Fibroblast of skin of left quadriceps (primary cell): ENCODE results near the gene OR4K14.
"Not testable (repeated sequence)": the region's sequence is repeated elsewhere in the genome, so short reads cannot be mapped to it uniquely, and the experiment has no call there.

Experiments
- DNase-seq, 2 experiments: peaks; one replicate each; pipeline ENCODE4 v3.0.0-alpha.2; 2013; ENCODE audit warnings: low read depth in 2 of 2

Gene OR4K14, protein sequence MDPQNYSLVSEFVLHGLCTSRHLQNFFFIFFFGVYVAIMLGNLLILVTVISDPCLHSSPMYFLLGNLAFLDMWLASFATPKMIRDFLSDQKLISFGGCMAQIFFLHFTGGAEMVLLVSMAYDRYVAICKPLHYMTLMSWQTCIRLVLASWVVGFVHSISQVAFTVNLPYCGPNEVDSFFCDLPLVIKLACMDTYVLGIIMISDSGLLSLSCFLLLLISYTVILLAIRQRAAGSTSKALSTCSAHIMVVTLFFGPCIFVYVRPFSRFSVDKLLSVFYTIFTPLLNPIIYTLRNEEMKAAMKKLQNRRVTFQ

DNA sequence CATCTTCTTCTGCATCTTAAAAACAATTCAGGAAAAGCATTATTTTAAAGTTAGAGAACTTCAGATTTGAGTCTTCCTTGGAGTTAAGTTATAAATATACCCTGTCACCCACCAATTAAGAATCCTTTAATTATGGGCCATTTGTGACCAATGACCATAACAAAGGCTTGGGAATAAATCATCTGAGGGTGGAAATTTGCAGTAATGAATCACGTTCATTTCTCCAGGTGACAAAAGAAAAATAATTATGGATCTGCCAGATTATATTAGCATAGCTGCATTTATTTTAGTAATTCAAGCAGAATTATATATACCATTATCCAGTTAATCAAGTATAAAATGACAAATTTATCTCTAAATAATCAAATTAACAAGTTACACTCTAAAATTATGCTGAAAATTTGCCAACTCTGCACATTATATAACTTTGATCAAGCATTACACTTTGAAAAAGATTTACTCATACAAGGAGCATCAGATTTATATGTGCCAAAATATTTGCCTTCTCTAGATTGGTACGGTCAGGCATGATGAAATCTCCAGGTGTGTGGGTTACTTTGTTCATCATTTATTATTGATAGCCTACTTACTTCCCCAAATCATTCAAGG, at the start of gene OR4K14:
OR4K14 (minus strand) TSS at position 51 of the 609 bp plus-strand sequence. CDS start 4,114 bp downstream, outside the sequence.
- no peak for DNase-seq

DNA sequence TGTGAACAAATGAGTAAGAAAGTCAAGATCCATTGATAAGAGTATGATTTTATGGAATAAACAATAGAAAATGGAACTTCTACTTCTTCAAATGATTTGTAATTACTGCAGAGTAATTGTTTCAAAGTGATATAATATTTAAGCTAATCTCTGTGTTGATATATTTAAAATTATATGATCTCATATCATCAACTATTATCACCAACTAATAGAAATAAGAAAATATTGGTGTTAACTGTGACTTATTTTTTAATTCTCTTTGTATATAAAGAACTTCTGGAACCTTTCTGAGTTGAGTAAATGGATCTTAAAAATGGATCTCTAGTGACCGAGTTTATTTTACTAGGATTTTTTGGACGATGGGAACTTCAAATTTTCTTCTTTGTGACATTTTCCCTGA, 40.6 kb upstream of the OR4K14 start, which contains the start of gene OR4L1:
OR4L1 (plus strand) TSS at position 301 of the 400 bp plus-strand sequence; CDS start at position 301, 0 bp downstream.
- DNase-seq = no peak

DNA sequence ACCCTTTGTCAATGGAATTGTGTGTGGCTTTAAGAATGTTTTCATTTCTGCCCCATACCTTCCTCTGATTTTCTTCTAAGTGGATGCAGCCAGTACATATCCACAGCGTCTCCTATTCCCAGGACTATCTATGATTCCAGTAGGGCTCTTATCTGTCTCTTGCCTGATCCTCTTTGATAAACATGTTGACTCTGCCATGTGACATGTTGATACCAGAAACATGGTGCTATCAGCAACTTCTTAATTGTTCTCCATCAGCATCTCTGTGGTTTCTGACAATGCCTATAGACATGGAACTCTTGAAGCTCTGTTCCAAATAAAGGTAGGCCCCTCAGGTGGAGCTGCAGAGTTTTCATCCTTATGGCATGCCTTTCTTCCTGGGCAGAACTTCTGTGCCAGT, 29.1 kb upstream of the OR4K14 start:
- DNase-seq = no peak

DNA sequence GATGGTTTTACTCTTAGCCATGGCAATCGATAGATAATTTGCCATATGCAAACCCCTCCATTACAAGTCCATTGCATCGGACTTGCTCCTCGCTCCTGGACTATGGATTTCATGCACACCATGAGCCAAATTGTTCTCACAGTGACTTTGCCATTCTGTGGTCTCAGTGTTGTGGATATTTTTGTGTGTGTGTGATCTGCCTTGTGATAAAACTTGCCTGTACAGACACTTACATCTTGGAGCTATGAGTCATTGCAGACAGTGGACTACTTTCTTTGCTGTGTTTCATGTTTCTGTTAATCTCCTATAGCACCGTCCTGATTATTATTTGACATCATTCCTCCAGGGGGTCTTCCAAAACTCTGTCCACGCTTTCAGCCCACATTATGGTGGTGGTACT, 25.1 kb upstream of the OR4K14 start:
- DNase-seq = no peak

DNA sequence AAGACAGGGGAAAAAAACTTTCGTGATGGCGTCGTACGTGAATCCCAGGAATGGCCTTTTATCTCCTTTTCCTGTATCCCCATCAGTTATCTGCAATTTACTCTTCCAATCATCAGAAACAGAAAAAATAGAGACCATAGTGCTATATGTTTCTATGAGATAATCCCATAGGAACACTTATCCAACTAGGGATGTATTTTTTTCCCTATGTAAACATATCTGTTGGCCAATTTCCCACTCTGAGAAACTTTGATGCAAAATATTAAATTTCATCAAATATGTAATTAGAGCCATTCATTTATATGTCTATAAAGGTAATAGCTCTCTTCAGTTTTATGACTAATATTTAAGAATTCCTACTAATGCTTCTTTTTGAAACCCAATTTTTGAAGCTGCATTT, 16.8 kb upstream of the OR4K14 start, which contains the start of gene OR4K13:
OR4K13 (minus strand) TSS at position 101 of the 400 bp plus-strand sequence. CDS start 1,280 bp downstream, outside the sequence.
- no peak for DNase-seq

DNA sequence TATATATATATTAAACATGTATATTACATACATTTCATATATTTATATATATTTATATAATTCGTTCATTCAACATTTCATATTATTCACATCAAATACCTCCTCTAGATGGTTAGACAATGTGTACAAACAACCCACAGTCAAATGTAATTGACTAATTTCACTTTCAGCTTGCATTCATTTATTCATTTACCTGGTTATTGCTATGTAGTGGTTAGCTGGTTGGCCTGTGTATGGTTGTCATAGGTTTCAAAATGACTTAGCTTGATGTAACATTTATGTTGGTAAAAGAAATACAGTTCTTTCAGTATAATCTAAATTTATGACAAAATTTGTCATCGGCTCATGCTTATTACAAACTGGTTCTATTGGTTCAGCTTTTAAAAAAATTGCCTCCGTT, 16.3 kb upstream of the OR4K14 start:
- DNase-seq = no peak

DNA sequence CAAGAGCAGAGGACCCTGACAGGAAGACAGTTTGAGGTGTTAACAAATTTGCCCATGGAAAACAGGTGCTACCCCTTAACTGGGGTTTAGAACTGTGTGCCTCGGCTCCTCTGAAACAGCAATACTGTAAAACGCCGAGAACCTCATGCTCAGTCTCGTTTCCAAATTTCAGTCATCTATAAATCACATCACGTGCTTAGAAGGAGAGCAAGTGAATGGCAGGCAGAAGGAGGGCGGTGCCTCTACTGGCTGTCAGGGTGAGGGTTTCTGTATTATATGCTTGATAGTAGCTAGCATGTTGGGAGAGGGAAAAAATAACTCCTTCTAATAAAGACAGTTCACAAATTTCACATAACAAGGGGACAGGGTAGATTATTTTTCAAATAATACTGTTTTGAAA, 12.0 kb upstream of the OR4K14 start:
- no peak for DNase-seq

DNA sequence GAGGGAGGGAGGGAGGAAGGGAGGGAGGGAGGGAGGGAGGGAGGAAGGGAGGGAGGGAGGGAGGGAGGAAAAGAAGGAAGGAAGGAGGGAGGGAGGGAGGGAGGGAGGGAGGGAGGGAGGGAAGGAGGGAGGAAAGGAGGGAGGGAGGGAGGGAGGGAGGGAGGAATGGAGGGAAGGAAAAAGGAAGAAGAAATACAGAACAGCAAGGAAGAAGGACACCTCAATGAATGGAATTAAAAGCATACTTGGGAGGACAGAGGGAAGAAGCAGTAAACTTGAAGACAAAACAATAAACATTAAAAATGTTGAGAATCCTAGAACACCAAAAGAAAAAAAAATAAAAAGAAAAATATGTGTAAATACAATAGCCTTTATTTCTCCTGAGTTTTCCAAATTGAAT, 11.0 kb downstream of the OR4K14 start:
- DNase-seq = no peak

DNA sequence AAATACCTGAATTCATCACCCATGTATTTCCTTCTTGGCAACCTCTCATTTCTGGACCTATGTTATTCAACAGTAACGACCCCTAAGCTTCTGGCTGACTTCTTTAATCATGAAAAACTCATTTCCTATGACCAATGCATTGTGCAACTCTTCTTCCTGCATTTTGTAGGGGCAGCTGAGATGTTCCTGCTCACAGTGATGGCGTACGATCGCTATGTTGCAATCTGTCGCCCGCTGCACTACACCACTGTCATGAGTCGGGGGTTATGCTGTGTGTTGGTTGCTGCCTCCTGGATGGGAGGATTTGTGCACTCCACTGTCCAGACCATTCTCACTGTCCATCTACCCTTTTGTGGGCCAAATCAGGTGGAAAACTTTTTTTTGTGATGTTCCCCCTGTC, 16.8 kb downstream of the OR4K14 start:
- no peak for DNase-seq

DNA sequence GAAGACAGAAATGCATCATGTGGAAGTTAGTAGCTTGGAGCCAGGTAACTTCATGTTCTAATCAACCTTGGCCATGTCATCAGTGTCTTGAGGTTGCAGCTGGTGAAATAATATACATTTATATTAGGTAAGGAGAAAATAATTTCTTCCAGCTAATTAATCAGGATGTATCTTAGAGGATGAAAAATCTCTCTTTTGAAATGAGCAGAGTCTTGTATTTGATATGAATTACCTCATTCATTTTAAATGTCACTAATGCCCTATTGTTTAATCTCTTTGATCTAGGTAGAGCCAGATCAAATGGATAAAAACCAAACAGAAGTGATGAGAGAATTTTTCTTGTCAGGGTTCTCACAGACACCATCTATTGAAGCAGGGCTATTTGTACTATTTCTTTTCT, 17.2 kb downstream of the OR4K14 start, which contains the start of gene OR4Q2:
OR4Q2 (plus strand) TSS at position 301 of the 400 bp plus-strand sequence.
- no peak for DNase-seq

DNA sequence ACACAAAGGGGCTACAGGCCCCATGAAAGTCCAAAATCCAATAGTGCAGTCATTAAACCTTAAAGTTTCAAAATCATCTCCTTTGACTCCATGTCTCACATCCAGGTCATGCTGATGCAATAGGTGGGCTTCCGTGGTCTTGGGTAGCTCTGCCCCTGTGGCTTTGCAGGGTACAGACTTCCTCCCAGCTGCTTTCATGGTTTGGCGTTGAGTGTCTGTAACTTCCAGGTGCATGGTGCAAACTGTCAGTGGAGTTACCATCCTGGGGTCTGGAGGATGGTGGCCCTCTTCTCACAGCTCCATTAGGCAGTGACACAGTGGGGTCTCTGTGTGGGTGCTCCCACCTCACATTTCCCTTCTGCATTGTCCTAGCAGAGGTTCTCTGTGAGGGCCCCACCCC, 25.7 kb downstream of the OR4K14 start:
- DNase-seq = no peak

DNA sequence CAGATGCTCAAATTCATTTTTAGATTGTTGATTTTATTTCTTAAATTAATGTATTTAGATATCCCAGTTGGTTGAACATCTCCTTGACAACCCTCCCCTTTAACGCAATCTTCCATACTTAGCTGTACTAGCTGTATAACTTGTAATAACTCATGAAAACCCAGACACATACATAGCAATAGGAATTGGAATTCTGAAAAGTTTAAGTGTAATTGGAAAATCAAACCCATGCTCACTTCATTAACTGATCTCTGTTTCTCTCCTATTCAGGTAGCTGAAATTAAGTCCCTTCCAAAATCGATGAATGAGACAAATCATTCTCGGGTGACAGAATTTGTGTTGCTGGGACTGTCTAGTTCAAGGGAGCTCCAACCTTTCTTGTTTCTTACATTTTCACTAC, 43.8 kb downstream of the OR4K14 start, which contains the start of gene OR4K15:
OR4K15 (plus strand) TSS at position 301 of the 400 bp plus-strand sequence; CDS start at position 301, 0 bp downstream.
- no peak for DNase-seq

DNA sequence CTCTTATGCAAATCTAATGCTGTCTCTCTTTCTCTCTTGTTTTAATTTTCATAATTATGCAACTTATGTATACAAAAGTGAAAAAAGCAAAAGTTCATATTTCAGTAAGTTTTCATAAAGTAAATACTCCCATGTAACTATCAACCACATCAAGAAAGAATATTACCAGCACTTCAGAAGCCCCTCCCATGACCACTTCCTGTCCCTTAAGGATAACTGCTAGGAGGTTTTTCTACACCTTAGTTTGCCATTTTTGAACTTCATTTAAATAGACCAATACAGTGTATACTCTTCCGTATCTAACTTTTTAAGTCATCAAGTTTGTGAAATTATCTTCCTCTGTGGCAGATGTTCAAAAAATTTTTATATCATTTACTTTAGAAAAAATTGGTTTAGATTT, 44.3 kb downstream of the OR4K14 start:
- DNase-seq = no peak

DNA sequence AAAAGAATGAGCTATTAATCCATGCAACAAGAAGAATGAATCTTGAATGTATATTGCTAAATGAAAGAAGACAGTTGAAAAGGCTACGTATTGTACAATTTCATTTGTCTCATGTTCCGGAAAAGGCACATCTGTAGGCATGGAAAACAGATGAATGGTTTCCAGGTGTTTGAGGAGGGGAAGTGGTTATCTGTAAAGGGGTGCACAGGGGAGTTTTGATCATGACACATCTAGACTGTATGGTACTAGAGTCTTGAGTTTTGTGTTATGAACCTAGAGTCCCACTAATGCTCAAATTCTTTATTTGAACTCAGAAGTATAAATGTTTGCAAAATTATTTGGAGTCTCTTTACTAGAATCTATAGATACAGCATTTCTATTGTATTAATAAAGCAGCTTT, 49.4 kb downstream of the OR4K14 start:
- DNase-seq = not testable (repeated sequence)
